Retinal pigment epithelial cell (primary cell): ENCODE measurements around the gene PAM.

ENCODE experiments used
- DNase-seq: peaks from one replicate; pipeline ENCODE4 v3.0.0-alpha.2; 2010; ENCODE audit warnings: low read depth
- H3K4me3 ChIP-seq: 2 replicates; pipeline ENCODE4 v1.5.1; 2011; ENCODE audit warnings: mild to moderate bottlenecking, low read length, control low read depth, moderate library complexity
- TF ChIP-seq, protein P1 (sequence below): conservative IDR thresholded peaks from 2 replicates; pipeline ENCODE4 v1.5.1; 2011; ENCODE audit warnings: low read depth, low read length, control low read depth, inconsistent platforms

Gene PAM

DNA sequence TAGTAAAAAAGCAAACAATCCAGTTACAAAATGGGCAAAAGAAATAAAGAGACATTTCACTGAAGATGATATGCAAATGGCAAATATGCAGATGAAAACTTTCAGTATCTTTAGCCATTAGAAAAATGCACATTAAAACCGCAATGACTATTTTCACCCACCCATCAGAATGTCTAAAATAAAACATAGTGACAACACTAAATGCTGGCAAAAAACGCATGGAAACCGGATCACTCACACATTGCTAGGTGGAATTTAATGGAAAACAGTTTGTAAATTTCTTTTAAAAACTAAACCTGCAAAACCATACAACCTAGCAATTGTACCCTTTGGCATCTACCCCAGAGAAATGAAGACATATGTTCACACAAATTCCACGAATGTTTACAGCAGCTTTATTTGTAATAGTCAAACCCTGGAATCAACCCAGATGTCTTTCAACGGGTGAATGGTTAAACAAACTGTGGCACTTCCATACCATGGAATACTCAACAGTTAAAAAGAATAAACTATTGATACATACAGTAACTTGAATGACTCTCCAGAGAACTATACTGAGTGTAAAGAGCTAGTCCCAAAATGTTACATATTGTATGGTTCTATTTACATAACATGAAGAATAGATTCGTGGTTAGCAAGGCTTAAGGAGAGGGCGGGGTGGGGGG lies 17.2 kb upstream of the PAM start:
- no peak for DNase-seq
- TF ChIP-seq, protein P1, sequence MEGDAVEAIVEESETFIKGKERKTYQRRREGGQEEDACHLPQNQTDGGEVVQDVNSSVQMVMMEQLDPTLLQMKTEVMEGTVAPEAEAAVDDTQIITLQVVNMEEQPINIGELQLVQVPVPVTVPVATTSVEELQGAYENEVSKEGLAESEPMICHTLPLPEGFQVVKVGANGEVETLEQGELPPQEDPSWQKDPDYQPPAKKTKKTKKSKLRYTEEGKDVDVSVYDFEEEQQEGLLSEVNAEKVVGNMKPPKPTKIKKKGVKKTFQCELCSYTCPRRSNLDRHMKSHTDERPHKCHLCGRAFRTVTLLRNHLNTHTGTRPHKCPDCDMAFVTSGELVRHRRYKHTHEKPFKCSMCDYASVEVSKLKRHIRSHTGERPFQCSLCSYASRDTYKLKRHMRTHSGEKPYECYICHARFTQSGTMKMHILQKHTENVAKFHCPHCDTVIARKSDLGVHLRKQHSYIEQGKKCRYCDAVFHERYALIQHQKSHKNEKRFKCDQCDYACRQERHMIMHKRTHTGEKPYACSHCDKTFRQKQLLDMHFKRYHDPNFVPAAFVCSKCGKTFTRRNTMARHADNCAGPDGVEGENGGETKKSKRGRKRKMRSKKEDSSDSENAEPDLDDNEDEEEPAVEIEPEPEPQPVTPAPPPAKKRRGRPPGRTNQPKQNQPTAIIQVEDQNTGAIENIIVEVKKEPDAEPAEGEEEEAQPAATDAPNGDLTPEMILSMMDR: no peak
- H3K4me3 ChIP-seq: no peak overlapping the region

DNA sequence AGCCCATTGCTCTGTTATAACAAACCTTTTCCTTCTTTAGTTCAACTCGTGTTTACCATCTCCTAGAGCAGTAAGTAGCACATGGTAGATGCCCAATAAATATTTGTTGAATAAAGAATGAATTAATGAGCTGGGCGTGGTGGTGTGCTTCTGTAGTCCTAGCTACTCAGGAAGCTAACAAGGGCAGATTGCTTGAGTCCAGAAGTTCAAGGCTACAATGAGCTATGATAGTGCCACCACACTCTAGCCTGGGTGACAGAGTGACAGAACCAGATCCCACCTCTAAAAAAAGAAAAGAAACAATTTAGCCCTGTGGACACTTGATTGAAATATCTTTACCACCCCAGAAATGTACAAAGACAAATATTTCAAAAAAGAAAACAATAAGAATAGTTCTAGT lies 14.6 kb upstream of the PAM start:
- DNase-seq: no peak
- no peak overlapping the region for H3K4me3 ChIP-seq
- TF ChIP-seq, protein P1: no peak

- no peak for DNase-seq
- TF ChIP-seq, protein P1: no peak
Observed at GRCh38 chr5:102742215-102742614, 12.9 kb upstream of the PAM start.

DNA sequence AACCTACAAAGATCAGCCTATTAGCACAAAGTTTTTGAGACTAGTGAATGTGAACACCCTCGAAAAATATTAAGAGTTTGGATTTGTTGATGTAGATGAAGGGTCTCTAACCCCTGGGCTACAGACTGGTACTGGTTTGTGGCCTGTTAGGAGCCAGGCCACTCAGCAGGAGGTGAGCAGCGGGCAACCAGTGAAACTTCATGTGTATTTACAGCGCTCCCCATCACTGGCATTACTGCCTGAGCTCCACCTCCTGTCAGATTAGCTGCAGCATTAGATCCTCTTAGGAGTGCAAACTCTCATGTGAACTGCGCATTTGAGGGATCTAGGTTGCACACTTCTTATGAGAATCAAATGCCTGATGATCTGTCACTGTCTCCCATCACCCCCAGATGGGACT lies 11.2 kb upstream of the PAM start:
- H3K4me3 ChIP-seq: no peak overlapping the region
- no peak for DNase-seq
- TF ChIP-seq, protein P1: no peak

More at GRCh38 chr5:102742215-102742614, 12.9 kb upstream of the PAM start:
- H3K4me3 ChIP-seq: no peak overlapping the region

- DNase-seq: no peak
- TF ChIP-seq, protein P1: no peak
- H3K4me3 ChIP-seq: no peak overlapping the region
Observed at GRCh38 chr5:102747386-102748166, 7.5 kb upstream of the PAM start.

- H3K4me3 ChIP-seq: no peak overlapping the region
- TF ChIP-seq, protein P1: no peak
- no peak for DNase-seq
Observed at GRCh38 chr5:102749416-102750030, 5.6 kb upstream of the PAM start.
